ENCODE data around the gene IMMP1L.

The IMMP1L gene

GRCh38 chr11:31474083-31474482 lies 35.3 kb downstream of the IMMP1L start:
- DNase-seq (ENCODE audit: low read depth), result no peak

- no peak for DNase-seq (ENCODE audit: low read depth)
Observed at GRCh38 chr11:31464436-31464835, 45.0 kb downstream of the IMMP1L start.

GRCh38 chr11:31455177-31455576 lies 54.2 kb downstream of the IMMP1L start:
- no peak for DNase-seq (ENCODE audit: low read depth)

GRCh38 chr11:31450841-31451240 lies 58.6 kb downstream of the IMMP1L start:
- no peak for DNase-seq (ENCODE audit: low read depth)

- DNase-seq (ENCODE audit: low read depth), result no peak
Observed at GRCh38 chr11:31449040-31449439, 60.4 kb downstream of the IMMP1L start.

GRCh38 chr11:31445621-31446020 lies 63.8 kb downstream of the IMMP1L start:
- no peak for DNase-seq (ENCODE audit: low read depth)

GRCh38 chr11:31443802-31444201 lies 65.6 kb downstream of the IMMP1L start:
- no peak for DNase-seq (ENCODE audit: low read depth)

- no peak for DNase-seq (ENCODE audit: low read depth)
Observed at GRCh38 chr11:31442086-31442485, 67.3 kb downstream of the IMMP1L start.

- DNase-seq (ENCODE audit: low read depth), result no peak
Observed at GRCh38 chr11:31441296-31441695, 68.1 kb downstream of the IMMP1L start.

GRCh38 chr11:31437742-31438435 lies 71.5 kb downstream of the IMMP1L start:
- peak; percentile 20 for DNase-seq (ENCODE audit: low read depth)

- DNase-seq (ENCODE audit: low read depth), result no peak
Observed at GRCh38 chr11:31433851-31434250, 75.6 kb downstream of the IMMP1L start.

- no peak for DNase-seq (ENCODE audit: low read depth)
Observed at GRCh38 chr11:31424652-31425051, 84.8 kb downstream of the IMMP1L start.

- DNase-seq (ENCODE audit: low read depth), result no peak
Observed at GRCh38 chr11:31422703-31423102, 86.7 kb downstream of the IMMP1L start.

GRCh38 chr11:31421820-31422219 lies 87.6 kb downstream of the IMMP1L start:
- DNase-seq (ENCODE audit: low read depth), result no peak

- DNase-seq (ENCODE audit: low read depth), result no peak
Observed at GRCh38 chr11:31419669-31420068, 89.8 kb downstream of the IMMP1L start.

GRCh38 chr11:31419138-31419537 lies 90.3 kb downstream of the IMMP1L start:
- no peak for DNase-seq (ENCODE audit: low read depth)

- no peak for DNase-seq (ENCODE audit: low read depth)
Observed at GRCh38 chr11:31417816-31418215, 91.6 kb downstream of the IMMP1L start.

- DNase-seq (ENCODE audit: low read depth), result no peak
Observed at GRCh38 chr11:31417357-31417756, 92.1 kb downstream of the IMMP1L start.

GRCh38 chr11:31415435-31415834 lies 94.0 kb downstream of the IMMP1L start:
- DNase-seq (ENCODE audit: low read depth), result no peak

GRCh38 chr11:31414338-31414737 lies 95.1 kb downstream of the IMMP1L start:
- no peak for DNase-seq (ENCODE audit: low read depth)

- DNase-seq (ENCODE audit: low read depth), result peak; percentile 43
Observed at GRCh38 chr11:31412946-31413345, 96.5 kb downstream of the IMMP1L start.

GRCh38 chr11:31408201-31408600 lies 101.2 kb downstream of the IMMP1L start:
- peak; percentile 19 for DNase-seq (ENCODE audit: low read depth)

- DNase-seq (ENCODE audit: low read depth), result no peak
Observed at GRCh38 chr11:31404614-31405013, 104.8 kb downstream of the IMMP1L start.

GRCh38 chr11:31397239-31397834 lies 112.1 kb downstream of the IMMP1L start:
- DNase-seq (ENCODE audit: low read depth), result no peak
